CD4-positive, alpha-beta T cell treated with Interleukin-10 for 1 hour (primary cell): Measurements from ENCODE around the gene SLC6A16.
"Not testable (repeated sequence)": the region's sequence is repeated elsewhere in the genome, so short reads cannot be mapped to it uniquely, and the experiment has no call there.

Source experiments
- DNase-seq: peaks from one replicate; pipeline ENCODE4 v3.0.0-alpha.2; 2020

Gene SLC6A16

DNA sequence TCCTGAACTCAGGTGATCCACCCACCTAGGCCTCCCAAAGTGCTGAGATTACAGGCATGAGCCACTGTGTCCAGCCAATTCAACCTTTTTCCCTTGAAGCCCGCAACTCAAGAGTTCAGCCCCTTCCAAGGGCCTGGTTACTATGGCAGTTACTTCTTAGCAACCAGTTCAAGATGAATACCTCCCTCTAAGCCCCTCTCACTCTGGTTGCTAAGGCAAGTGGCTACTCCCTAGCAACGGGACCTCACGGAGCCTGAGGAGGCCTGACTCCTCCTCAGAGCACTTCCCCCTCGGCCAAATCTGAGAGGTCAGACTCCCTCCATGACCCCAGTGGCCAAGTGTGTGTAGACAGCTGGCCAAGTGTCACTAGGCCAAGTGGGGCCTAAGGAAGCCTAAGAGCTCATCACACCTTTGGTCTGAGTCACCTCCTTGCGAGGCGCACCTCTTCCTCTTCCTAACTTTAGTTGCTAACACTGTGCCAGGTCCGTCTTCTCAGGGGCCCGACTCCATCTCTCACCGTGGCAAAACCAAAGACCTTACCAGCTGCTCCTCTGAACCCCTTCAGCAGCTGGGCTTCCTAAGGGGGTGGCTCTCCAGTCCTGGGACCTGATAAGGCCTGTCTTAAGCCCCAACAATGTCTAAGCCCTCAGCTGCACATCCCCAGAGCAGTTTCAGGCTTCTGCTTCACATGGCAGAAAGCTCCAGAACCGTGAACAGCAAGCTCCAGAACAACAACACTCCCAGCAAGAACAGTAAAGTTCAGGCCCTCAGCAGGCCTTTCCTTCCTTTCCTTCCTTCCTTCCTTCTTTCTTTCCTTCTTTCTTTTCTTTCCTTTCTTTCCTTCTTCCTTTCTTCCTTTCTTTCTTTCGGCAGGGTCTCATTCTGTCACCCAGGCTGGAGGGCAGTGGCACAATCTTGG lies 19.8 kb upstream of the SLC6A16 start:
- no peak for DNase-seq

DNA sequence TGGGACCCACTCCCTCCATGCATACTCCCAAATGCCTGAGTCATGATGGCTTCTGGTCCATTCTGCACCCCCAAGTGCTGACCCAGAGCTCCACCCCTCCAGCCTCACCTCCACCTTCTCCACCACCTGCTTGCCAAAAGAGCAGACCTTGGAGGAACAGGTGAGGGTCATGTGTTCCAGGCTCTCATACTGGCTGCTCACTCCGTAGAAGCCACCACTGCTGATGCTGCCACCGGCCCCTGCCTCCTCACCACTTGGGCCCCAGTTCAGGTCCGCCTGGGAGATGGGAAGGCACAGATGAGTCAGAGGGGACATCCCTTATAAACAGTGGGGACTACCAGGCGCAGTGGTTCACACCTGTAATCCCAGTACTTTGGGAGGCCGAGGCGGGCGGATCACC lies 18.1 kb upstream of the SLC6A16 start:
- no peak for DNase-seq

DNA sequence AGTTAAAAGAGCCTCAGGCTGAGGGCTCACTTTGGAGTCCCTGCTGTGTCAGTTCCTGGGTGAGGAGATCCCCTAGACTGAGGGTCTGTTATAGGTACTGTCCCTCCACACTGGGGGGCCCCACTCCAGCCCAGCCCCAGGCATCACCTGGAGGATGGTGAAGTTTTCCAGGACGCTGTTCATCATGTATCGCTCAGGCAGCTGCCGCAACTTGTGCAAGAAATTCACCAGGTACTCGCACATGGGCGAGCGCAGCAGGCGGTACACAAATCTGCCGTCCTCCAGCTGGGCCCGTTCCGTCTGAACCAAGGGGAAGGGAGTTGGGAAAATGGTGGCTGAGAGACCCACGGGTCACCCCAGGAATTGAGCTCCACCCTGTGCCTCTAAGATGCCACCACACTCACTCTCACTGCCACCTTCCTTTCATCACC lies 17.3 kb upstream of the SLC6A16 start:
- no peak for DNase-seq

DNA sequence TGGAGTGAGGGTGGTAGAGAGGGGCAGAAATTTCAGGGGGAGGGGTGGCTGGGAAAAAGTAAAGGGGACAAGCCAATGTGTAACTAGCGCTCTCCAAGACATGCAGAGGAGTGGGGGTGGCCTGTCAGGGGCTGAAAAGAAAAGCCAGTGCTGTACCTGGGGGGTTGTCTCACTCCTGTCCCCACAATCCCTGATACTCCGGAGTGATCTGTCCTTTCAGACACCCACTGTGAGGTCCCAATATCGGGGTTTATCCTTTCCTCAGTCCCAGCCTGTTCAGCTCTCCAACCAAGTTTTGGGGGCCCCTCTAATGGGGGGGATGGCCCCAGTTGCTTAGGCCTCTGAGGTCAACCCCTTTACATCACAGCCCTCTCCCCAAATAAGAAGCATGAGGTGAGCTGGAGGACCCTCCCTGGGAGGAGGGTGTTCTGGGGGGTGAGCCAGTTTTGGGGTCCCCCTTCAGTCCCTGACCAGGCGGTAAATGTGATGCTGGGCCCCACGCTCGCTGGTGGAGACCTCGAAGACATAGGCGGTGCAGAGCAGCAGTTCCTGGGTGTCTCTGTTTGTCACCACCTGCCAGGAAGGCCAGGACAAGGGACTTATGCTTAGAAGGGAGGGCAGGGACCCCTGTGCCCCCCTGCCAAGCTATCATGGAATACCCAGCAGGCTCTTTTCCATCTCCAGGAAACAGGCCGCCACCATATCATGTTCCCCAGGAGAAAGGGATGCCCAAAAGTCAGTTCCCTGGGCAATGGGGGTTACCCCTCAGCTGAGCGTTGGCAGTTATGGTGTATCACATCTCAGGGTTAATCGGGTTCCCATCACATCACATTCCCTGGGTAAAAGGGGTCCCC lies 16.1 kb upstream of the SLC6A16 start:
- DNase-seq, result no peak

DNA sequence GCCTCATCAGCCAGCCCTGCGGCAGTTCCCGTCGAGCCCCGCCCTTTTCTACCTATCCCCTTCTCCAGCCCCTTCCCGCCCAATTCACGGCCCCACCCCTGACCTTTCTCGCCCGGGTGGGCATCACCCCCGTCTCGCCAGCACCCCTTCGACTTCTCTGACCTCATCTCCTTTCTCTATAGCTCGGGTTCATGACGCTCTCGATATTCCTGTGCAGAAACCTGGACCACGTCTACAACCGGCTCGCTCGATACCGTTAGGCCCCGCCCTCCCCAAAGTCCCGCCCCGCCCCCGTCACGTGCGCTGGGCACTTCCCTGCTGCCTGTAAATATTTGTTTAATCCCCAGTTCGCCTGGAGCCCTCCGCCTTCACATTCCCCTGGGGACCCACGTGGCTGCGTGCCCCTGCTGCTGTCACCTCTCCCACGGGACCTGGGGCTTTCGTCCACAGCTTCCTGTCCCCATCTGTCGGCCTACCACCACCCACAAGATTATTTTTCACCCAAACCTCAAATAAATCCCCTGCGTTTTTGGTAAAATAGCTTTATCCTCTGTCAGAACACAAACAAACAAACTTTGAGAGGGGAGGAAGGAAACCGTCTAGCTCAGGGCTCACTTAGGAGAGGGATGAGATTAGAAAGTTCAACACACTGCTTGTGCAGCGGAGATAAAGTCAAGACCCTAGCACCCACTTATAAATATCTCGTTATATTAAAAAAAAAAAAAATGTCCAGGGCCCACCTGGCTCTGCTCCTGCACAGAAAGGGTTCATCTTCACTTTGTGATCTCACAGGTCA lies 15.3 kb upstream of the SLC6A16 start:
- peak; percentile 28 for DNase-seq

DNA sequence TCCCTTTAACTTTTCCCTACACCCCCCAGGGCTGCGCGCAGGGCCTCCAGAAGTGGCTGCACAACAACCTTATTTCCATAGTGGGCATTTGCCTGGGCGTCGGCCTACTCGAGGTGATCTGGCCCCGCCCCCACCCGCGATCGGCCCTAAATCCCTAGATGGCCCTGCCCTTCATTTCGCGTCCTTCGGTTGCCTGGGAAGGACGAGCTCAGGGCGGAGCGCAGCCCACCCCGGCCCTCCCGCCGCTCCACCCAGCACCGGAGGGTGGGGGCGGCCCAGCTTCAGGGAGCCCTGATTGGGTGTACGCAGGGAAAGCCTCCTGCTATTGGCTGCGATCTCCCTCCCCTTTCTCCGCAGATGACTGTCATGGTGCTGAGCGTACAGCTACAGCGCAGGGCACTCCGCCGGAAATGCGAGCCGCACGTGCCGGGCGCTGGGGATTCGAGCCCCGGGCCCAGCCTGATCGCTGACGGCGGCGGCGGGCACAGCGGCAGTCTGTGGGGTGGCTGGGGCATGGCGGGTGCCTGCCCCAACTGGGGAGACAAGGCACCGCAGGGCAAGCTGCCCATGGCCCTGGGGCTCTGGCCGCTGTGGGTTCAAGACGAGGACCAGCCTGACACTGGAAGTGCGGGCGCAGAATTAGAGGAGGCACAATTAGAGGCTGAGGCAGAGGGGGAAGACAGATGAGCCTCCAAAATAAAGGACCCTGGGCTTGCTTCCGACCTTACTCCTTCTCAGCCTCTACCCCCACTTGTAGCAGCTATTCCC lies 14.5 kb upstream of the SLC6A16 start:
- no peak for DNase-seq

DNA sequence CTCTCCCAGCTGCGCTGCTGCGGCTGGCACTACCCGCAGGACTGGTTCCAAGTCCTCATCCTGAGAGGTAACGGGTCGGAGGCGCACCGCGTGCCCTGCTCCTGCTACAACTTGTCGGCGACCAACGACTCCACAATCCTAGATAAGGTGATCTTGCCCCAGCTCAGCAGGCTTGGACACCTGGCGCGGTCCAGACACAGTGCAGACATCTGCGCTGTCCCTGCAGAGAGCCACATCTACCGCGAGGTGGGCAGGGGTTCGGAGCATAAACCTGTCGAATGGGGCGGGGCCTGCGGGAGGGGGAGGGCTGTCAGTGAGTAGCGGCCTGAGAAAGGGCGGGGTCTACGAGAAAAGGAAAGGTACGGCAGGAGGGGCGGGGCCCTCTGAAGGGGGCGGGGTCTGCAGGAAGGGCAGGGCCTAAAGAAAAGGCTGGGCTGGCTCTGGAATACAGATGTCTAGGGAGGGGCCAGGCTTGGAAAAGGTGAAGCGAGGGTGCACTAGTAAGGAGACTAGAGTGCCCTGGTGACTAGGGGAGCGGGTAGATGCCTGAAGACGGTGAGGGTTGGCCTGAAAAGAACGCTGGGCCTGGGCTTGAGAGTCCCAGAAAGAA lies 13.8 kb upstream of the SLC6A16 start:
- no peak for DNase-seq

DNA sequence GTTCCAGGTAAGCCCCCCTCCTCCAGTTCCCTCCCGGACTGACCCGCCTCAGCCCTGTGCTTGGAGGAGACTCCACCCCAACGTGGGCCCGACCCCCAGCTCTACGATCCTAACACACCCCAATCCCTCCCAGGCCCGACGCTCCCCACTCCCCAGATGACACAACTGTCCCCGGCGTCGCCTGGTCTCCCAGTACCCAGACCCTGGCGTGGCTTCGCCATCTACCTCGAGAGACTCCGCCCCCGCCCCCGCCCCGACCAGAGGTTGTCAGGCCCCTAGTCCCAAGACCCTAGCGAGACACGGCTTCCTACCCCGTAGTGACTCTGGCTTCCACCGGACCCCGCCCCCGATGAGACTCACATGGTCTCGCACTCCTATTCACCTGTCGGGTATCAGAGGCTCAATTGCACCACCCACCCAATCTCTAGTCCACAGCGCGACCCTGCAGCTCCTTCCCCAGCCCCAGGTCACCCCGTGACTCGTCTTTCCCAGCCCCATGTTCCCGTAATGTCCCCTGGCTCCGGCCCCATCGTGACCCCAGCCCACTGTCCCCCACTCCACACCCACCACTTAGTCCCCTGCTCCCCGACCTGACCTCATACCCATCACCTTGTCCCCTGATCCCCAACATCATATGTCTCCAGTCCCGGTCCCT lies 13.2 kb upstream of the SLC6A16 start:
- DNase-seq, result no peak

DNA sequence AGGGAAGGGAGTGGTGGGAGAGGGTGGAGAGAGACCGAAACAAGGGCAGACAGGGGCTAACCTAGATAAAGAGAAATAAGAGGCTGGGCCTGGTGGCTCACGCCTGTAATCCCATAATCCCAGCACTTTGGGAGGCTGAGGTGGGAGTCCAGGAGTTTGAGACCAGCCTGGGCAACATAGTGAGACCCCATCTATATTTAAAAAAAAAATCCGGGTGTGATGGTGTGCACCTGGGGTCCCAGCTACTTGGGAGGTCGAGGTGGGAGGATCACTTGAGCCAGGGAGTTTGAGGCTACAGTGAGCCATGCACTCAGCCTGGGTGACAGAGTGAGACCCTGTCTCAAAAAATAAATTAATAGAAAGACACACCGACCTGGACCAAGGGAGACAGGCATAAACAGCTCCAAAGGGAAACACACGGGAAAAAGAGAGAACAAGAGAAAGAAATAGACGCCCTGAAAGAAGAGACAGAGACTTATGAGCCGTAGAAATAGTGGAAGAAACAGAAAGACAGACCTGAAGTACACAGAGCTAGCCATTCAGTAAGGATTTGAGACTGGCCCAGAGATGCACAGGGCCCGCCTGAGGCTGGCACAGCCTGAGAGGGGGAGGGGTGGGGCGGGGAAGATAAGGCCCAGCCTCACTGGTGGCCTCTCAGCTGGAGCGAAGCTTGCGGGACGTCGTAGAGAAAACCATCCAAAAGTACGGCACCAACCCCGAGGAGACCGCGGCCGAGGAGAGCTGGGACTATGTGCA lies 12.5 kb upstream of the SLC6A16 start:
- no peak for DNase-seq

DNA sequence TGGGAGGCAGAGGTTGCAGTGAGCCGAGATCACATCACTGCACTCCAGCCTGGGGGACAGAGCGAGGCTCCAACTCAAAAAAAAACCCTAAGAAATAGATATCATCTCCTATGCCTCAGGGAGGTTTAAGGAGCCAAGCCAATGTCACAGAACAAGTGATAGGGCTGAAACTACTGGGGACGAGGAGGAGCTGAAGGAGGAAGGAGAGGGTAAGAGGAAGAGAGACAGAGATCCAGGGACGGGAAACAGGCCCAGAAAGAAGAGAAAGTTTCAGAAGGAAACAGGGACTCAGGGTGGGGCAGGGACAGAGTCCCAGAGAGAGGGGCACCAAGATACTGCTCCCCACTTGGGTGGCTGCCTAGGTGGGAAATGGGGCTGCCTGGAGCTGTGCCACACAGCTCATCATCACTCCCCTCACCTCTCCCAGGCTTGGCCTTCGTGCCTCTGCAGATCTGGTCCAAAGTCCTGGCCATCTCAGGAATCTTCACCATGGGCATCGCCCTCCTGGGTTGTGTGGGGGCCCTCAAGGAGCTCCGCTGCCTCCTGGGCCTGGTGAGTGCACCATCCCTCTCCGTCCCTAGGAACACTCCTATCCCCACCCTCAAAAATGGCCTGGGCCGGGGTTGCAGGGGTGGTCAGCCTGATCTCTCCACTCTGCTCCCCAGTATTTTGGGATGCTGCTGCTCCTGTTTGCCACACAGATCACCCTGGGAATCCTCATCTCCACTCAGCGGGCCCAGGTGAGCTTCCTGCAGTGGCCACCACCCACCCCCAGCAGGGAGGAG lies 11.7 kb upstream of the SLC6A16 start:
- DNase-seq, result no peak

DNA sequence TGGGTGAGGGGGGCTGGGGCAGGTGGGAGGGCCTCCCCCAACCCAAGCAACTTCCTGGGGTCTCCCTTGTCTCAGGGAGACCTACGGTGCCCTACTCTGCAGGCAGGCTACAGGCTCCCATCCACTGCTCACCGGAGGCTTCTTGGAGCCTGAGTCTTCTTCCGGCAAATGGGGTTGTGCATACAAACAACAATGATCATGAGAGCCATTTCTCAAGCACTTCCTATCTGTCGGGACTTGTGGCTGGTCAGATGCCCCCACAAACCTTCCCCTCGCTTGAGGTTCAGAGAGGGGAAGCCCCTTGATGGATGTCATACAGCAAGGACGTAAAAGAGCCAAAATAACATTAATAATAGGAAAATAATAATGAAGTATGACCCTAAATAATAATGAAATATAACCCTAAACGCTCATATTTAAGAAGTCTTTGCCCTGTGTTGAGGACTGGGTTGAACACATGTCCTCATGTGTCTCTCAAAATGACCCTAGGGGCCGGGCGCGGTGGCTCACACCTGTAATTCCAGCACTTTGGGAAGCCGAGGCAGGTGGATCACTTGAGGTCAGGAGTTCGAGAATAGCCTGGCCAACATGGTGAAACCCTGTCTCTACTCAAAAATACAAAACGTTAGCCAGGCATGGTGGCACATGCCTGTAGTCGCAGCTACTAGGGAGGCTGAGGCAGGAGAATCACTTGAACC lies 10.9 kb upstream of the SLC6A16 start:
- peak; percentile 47 for DNase-seq

DNA sequence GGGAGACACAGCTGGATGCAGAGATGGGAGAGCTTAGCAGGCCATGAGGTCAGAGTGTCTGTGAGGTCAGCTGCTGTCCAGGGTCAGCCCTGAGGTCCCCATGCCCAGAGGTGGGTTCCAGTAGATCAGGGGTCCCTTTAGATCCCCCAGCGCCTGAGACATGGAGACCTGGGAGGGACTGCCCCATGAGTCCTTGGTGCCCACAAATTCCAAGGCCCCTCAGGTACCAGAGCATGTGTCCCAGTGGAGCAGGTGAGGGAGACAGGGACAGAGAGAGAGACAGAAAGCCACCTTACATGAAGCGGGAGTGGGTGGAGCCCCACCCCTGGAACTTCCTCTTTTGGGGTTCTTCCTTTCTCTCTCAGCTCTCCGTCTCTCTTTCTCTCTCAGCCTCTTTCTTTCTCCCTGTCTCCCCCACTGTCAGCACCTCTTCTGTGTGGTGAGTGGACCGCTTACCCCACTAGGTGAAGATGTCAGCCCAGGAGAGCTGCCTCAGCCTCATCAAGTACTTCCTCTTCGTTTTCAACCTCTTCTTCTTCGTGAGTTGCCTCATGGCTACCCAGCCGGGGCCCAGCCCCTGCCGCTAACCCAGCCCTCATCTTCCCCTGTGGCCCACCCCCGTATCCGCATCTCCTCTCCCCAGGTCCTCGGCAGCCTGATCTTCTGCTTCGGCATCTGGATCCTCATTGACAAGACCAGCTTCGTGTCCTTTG lies 10.2 kb upstream of the SLC6A16 start, which contains the start of gene CD37:
Gene CD37 (plus strand): TSS at position 336 of the 713 bp plus-strand sequence. CDS start 135 bp downstream, at position 471.
- peak; percentile 53 for DNase-seq

DNA sequence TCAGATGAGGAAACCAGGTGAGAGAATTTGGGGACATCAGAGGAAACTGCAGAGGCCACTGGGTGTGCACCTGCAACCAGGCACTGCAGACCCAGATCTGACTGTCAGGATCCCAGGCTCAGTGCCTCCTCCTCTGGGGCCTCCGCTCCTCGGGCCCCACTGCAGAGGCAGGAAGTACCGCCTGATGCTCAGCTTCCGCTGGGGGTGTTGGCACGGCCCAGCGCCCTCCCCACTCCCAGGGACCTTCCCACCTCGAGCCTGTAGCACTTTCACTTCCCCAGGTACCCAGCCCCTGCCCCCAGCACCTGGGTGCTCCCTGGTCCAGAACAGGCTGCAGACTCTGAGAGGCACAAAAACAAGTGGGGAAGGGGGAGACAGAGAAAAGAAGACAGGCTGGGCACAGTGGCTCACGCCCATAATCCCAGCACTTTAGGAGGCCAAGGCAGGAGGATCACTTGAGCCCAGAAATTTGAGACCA lies 8.9 kb upstream of the SLC6A16 start:
- peak; percentile 73 for DNase-seq

DNA sequence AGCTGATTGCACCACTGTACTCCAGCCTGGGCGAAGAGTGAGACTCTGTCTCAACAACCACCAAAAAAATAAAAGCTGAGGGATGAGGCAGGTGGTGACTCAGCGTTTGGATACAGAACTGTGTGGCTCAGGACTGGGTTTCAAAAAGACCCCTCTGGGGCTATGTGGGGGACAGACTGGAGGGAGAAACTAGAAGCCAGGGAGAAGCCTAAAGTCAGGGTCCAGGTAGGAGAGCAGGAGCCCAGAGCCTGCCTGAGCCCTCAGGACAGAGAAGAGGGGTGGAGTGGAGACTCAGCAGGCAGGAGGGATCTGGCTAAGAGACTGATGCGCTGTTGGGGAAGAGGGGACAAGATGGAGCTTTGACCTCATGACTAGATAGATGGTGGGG lies 8.4 kb upstream of the SLC6A16 start:
- no peak for DNase-seq

DNA sequence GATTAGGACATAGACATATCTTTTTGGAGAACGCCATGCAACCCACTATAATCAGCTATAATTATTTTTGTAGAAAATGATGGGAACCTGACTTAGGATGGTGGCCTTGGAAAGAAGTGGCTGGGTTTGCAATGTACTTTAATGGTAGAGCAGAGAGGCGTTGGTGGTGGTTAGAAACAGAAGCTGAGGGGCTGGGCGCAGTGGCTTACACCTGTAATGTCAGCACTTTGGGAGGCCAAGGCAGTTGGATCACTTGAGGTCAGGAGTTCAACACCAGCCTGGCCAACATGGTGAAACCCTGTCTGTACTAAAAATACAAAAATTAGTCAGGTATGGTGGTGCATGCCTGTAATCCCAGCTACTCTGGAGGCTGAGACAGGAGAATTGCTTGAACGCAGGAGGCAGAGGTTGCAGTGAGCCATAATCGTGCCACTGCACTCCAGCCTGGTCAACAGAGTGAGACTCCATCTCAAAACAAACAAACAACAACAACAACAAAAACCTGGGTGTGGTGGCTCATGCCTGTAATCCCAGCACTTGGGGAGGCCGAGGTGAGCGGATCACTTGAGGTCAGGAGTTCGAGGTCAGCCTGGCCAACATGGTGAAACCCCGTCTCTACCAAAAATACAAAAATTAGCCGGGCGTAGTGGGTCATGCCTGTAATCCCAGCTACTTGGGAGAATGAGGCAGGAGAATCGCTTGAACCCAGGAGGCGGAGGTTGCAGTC lies 7.9 kb upstream of the SLC6A16 start:
- DNase-seq, result not testable (repeated sequence)

DNA sequence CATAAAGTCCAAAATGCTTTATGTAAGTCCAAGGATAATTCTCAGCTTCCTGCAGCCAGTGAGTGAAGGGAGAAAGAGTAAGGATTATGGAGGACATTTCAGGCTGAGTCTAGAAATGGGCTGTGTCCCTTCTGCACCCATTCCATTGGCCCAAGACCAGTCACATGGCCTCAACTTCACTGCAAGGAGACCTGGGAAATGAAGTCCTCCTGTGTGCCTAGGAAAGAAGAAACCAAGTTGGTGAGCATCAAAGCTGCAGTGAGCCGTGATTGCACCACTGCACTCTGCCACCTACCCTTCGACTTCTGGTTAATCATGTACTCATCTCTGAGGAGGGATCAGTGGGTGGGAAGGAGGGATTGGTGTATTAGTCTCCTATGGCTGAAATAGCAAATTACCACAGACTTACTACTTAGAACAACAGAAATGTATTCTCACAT lies 6.6 kb upstream of the SLC6A16 start:
- peak; percentile 79 for DNase-seq

DNA sequence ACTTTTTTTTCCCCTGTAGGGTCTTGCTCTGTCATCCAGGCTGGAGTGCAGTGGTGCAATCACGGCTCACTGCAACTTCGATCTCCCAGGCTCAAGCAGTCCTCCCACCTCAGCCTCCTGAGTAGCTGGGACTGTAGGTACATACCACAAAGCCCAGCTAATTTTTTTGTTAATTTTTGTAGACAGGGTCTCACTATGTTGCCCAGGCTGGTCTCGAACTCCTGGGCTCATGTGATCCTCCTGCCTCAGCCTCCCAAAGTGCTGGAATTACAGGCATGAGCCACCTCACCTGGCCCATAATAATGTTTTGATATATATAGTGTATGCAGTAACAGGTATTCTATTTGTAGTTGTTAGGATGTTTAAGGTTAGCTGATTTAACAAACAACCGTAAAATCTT lies 6.2 kb upstream of the SLC6A16 start:
- not testable (repeated sequence) for DNase-seq
